ENCODE measurements around the gene GNB3. TPM values are rescaled to one million over a fixed set of nuclear protein-coding genes. Genes with fewer than 3 reads are reported as not detected.

GNB3 gene
- total and polyA plus RNA-seq, 9 donors = 0.34 to 15.0 (median 10.1) TPM

DNA sequence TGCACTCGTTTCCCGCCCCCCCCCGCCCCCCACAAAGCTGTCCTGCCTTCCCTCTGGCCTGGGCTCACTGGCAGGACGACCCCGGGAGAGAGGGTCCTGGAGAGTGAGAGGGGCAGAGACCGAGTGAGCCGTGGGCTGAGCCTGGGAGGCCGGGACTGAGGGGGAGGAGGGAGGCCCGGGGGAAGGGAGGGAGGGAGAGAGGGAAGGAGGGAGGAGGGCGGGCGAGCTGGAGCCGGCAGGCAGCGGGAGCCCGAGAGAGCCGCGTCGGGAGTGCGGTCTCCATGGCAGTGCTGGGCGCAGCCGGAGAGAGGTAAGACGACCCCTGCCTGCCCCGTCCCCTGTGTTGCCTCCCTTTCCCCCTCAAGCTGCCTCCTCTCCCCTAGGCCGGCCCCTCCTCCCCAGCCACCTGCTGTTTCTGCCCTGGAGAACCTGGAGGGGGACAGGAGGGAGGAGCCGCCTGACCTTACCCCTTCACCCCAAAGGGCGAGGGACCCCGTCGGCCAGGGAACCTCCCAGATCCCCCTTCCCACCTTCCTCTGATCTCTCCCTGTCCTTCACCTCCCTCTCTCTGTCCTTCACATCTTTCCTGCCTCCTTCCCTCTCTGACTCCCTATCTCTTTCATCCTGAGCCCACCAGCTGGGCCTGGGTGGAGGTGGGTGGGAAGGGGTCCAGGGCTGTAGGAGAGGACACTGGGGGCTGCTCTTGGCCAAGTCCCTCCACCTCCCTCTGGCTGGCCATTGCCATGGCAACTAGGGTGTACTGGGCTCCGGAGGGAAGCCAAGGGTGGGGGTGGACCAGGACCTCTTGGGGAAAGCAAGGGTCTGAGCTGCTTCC, 18.9 kb upstream of the GNB3 start, which contains the start of gene GPR162:
GPR162 (plus strand) TSS at position 231 of the 835 bp plus-strand sequence. CDS start 2,078 bp downstream, outside the sequence.
- peaks cover 10% of the 10 kb centered on the region for H3K4me1 ChIP-seq (ENCODE audit: insufficient read depth)
- WGBS, 3 donors = 1% methylated on average over 19 to 28 of the region's 28 CpGs

DNA sequence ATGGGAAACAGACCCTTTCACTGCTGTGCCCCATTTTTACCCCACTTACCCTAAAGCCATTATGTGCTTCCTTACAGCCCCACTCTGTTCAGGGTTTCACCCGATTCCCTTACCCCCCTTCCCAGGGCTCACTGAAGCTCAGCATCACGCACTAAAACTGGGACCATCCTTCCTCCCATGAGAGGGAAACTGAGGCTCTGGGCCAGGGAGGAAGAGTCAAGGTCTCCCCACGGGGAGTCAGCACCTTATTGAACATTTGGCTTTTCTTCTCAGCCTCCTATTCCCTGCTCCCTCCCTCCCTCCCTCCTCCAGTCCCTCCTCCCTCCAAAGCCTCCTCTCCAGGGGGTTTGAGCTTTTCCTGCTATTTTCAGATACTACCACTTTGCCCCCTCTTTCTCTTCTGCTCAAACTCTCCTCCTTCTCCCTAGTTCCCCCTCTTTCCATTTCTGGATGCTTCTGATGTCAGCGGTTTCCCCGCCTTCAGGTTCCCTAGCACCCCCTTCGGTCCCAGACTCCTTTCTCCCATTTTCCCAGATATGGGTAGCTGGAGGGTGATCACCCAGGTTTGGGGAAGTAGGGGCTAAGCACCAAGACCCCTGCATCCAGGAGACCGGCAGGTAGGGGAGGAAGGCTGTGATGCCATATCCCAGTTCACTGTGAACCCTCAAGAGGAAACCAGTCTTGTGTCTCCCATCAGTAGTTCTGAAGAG, 18.1 kb upstream of the GNB3 start:
- intact Hi-C loops (cut with DNase I) = loop anchor here in 2 of 4 donors (5.0 kb wide), 2 partner anchors 40 to 85 kb away; no protein-coding TSS in a partner anchor
- no peak overlapping the region for H3K4me3 ChIP-seq

More for the DNA sequence above, 18.9 kb upstream of the GNB3 start, which contains the start of gene GPR162:
- H3K36me3 ChIP-seq = no peaks in the 10 kb centered on the region
- peak; percentile 54 to 73 (median 70) for DNase-seq
- H3K9me3 ChIP-seq = no peaks in the 10 kb centered on the region
- intact Hi-C loops (cut with DNase I) = loop anchor here in 2 of 4 donors (5.0 kb wide), 2 partner anchors 40 to 85 kb away; no protein-coding TSS in a partner anchor
- H3K27ac ChIP-seq = no peak within 1 kb of the TSS
- H3K27me3 ChIP-seq = no peaks in the 10 kb centered on the region
- TF ChIP-seq, protein P1, sequence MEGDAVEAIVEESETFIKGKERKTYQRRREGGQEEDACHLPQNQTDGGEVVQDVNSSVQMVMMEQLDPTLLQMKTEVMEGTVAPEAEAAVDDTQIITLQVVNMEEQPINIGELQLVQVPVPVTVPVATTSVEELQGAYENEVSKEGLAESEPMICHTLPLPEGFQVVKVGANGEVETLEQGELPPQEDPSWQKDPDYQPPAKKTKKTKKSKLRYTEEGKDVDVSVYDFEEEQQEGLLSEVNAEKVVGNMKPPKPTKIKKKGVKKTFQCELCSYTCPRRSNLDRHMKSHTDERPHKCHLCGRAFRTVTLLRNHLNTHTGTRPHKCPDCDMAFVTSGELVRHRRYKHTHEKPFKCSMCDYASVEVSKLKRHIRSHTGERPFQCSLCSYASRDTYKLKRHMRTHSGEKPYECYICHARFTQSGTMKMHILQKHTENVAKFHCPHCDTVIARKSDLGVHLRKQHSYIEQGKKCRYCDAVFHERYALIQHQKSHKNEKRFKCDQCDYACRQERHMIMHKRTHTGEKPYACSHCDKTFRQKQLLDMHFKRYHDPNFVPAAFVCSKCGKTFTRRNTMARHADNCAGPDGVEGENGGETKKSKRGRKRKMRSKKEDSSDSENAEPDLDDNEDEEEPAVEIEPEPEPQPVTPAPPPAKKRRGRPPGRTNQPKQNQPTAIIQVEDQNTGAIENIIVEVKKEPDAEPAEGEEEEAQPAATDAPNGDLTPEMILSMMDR (IDR thresholded peaks at IDR 0.05) = no peak
- TF ChIP-seq EP300 (IDR thresholded peaks at IDR 0.05) (no peak), POLR2A (IDR thresholded peaks at IDR 0.05) (no peak)
- H3K4me3 ChIP-seq = peak within 1 kb of the TSS; percentile 19

DNA sequence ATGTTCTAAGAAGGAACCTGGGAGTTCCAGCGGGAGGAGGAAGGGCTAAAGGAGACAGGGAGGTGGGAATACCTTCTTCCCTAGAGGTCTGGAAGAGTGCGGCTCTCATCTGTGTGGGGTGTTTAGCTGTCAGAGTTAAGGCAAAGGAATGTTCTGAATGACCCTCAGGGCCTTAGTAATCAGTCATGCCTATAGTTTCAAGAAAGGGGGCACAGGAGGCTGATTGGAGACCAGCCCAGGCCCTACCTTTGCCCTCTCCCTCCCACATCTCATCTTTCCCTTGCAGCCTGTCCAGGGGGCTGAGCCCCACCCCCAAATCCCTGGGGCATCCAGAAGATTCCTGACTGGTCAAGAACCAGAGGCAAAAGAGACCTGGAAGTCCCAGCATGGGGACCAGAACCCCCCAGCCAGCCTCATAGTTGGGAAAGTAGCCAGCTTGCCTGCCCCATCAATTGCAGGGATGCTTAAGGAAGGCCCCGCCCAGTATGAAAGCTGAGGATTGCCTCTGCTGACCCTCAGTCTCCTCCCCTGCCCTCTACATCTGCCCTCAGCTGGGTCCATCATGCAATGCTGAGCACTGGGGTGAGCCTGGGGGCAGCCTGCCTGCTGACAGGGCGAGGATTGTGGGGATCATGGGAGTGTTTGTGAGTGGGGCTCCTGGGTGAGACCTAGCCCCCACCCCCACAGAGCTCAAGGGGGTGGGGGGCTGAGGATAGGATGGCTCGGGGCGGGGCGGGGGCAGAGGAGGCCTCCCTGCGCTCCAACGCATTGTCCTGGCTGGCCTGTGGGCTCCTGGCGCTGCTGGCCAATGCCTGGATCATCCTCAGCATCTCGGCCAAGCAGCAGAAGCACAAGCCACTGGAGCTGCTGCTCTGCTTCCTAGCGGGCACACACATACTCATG, 17.3 kb upstream of the GNB3 start:
- H3K36me3 ChIP-seq = no peaks in the 10 kb centered on the region
- H3K27me3 ChIP-seq = no peaks in the 10 kb centered on the region
- 75 to 77% (median 76%) methylated on average over 8 to 12 of the region's 12 CpGs for WGBS, 3 donors

More for the DNA sequence above, 18.1 kb upstream of the GNB3 start:
- Histone ChIP-seq H3K36me3 (no peaks in the 10 kb centered on the region), H3K4me1 (ENCODE audit: insufficient read depth) (peaks cover 14% of the 10 kb centered on the region), H3K9me3 (no peaks in the 10 kb centered on the region), H3K27me3 (no peaks in the 10 kb centered on the region), H3K27ac (no peak overlapping the region)
- no peak for DNase-seq
- WGBS, 3 donors = 36 to 47% (median 36%) methylated on average over 7 of the region's 7 CpGs
- no peak for TF ChIP-seq POLR2A (IDR thresholded peaks at IDR 0.05)
- TF ChIP-seq EP300 (IDR thresholded peaks at IDR 0.05) = no peak
- TF ChIP-seq, protein P1 (IDR thresholded peaks at IDR 0.05) = no peak

More for the DNA sequence above, 17.3 kb upstream of the GNB3 start:
- intact Hi-C loops (cut with DNase I) = loop anchor here in 2 of 4 donors (5.0 kb wide), 2 partner anchors 41 to 86 kb away; no protein-coding TSS in a partner anchor
- TF ChIP-seq, protein P1 (IDR thresholded peaks at IDR 0.05) = no peak
- TF ChIP-seq POLR2A (IDR thresholded peaks at IDR 0.05) (no peak), EP300 (IDR thresholded peaks at IDR 0.05) (no peak)
- H3K9me3 ChIP-seq = no peaks in the 10 kb centered on the region
- H3K4me1 ChIP-seq (ENCODE audit: insufficient read depth) = peaks cover 14% of the 10 kb centered on the region
- H3K27ac ChIP-seq = no peak overlapping the region
- no peak for DNase-seq
- no peak overlapping the region for H3K4me3 ChIP-seq

Measured in ovary (tissue), 9 donors.